ELF-1 (cell line): ENCODE measurements around the gene RSRC1.
A peak's percentile ranks its signal among the peaks of the same experiment; 100 is the strongest.
"Not testable (repeated sequence)": the region's sequence is repeated elsewhere in the genome, so short reads cannot be mapped to it uniquely, and the experiment has no call there.

Experiments used
- DNase-seq: peaks from one replicate; pipeline ENCODE4 v3.0.0-alpha.2; 2016; ENCODE audit warnings: low read depth, low spot score

The RSRC1 gene

DNA sequence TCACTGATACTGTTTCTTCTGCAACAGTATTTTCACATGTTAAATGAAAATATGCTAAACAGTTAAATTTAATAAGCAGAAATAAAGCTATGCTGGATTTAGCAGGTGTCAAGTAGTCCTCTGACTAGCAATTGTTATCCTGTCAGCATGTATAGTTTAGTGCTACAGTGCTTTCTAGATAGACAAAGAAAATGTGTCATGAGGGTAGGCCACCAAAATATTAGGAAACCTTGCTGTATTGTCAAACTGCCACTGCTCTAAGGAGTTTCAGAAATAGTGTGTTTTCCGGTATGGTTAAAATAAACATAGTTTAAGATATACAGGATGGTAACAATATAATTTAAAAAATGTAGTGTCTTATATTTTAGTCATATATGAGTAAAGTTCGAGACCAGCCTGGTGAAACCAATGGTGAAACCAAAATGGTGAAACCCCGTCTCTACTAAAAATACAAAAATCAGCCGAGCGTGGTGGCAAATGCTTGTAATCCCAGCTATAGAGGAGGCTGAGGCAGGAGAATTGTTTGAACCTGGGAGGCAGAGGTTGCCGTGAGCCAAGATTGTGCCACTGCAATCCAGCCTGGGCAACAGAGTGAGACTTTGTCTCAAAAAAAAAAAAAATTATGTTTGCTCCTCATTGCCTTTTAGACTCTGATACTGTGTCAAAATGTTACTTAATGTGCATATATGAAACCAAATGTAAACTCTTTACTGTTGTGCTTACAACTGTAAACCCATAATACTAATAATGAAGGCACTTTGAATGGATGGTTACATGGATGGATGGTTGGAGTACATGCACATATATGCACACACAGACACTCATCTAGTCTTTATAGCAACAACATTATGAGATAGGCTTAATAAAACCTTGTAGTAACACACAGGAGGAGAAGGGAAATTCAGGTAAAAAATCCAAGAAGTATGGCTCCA is 204.8 kb downstream of the RSRC1 start:
- no peak for DNase-seq

- peak; percentile 64 for DNase-seq
Measured at GRCh38 chr3:158329696-158330441, 220.0 kb downstream of the RSRC1 start.

DNA sequence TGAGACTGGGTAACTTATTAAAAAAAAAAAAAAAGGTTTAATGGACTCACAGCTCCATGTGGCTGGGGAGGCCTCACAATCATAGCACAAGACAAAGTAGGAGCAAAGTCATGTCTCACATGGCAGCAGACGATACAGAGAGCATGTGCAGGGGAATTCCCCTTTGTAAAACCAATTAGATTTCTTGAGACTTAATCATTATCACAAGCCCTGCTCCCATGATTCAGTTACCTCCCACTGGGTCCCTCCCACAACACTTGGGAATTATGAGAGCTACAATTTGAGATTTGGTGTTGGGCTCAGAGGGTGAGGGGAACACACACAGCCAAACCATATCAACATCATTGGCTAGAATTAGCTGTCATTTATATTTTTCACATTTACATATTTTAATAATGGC is 221.0 kb downstream of the RSRC1 start:
- no peak for DNase-seq

DNA sequence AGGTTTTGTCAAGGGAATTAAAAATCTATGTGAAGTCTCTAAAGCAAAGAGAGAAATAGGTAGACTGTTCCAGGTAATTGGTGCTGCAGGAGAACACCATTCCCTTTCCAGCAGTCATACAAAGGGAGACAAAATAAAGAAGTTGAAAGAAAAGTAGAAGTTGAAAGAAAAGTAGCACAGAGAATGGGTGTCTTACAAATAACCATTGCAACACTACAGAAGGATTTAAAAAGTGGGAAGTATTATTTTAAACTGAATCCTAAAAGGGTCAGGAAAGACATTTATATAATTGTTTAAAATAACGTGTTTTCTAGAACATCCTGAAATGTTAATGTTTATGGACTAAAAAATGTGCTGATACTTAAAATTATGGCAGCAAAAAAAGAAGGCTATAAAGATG is 223.8 kb downstream of the RSRC1 start:
- no peak for DNase-seq

DNA sequence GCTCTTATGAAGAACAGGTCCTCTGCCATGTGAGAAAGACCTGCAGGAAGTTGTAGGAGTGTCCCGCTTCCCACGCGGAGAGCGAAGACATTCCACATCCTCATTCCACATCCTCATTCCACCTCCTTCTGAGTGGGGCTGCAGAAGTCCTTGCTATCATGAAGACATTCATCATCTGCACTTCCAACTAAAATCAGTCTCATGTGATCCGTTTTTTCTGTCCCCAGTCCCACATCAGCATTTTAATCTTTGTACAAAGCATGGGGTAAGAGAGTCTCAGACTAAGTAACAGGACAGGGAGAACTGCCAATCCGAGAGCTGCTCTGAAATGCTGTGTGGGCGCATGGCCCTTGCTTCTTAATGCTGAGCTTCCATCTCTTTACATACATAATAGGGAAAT is 227.2 kb downstream of the RSRC1 start:
- no peak for DNase-seq

DNA sequence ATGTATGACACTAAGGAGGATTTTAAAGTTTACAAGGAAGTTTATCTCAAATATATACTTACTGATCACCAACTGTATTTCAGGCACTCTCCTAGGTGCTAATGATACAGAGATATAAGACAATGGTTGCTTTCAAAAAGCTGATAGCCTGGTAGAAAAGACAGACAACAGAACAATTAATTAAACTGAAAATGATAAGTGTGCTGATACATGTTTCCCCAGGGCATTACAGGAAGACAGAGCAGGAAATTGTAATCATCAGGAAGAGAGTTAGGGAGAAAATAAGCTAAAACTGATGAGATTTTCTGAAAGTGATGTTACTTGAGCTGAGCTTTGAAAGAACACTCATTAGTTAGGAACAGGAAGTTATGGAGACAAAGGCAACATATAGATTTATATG is 229.7 kb downstream of the RSRC1 start:
- DNase-seq: no peak

DNA sequence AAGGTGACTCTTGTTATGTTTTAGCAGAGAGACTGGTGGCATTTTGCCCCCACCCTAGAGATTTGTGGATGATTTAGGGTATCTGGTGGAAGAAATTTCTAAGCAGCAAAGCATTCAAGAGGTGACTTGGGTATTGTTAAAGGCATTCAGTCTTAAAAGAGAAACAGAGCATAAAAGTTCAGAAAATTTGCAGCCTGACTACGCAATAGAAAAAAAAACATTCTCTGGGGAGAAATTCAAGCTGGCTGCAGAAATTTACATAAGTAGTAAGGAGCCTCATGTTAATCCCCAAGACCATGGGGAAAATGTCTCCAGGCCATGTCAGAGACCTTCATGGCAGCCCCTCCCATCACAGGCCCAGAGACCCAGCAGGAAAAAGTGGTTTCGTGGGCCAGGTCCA is 231.1 kb downstream of the RSRC1 start:
- not testable (repeated sequence) for DNase-seq

DNA sequence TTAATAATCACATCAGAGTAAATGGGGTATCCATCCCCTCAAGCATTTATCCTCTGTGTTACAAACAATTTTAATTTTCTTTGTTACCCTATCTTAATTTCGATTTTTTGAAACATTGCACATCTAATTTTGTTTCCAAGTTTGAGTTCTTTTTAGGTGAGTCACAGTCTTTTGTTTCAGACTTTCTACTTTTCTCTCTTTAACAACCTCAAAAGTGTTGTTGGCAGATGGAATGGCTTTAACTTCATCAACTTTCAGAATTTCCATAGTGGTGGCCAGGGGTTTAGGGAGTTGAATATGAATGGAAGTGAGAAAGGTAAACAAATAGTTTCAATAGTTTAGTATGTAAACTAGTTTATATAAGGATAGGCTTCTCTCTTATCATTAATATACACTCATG is 238.1 kb downstream of the RSRC1 start:
- DNase-seq: no peak

DNA sequence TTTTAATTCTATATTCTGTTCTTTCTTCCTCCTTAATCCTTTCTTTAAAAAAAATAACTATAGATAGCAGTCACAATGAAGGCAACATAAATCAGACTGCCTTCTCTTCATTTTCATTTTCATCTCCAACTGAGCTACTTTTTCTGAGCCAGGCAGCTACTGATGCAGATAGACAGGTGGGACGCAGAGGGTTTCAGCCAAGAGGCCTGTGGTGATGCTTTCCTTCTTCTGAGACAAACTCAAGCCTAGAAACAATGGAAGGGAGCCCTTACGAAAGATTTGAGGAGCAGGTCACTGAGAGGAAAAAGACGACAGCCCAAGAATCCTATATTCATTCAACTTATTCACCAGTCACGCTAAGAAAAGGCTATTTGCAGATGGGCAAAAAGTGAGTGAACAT is 241.1 kb downstream of the RSRC1 start:
- no peak for DNase-seq

- DNase-seq: no peak
Measured at GRCh38 chr3:158352551-158352950, 242.7 kb downstream of the RSRC1 start.

- DNase-seq: no peak
Measured at GRCh38 chr3:158354713-158355112, 244.8 kb downstream of the RSRC1 start.

DNA sequence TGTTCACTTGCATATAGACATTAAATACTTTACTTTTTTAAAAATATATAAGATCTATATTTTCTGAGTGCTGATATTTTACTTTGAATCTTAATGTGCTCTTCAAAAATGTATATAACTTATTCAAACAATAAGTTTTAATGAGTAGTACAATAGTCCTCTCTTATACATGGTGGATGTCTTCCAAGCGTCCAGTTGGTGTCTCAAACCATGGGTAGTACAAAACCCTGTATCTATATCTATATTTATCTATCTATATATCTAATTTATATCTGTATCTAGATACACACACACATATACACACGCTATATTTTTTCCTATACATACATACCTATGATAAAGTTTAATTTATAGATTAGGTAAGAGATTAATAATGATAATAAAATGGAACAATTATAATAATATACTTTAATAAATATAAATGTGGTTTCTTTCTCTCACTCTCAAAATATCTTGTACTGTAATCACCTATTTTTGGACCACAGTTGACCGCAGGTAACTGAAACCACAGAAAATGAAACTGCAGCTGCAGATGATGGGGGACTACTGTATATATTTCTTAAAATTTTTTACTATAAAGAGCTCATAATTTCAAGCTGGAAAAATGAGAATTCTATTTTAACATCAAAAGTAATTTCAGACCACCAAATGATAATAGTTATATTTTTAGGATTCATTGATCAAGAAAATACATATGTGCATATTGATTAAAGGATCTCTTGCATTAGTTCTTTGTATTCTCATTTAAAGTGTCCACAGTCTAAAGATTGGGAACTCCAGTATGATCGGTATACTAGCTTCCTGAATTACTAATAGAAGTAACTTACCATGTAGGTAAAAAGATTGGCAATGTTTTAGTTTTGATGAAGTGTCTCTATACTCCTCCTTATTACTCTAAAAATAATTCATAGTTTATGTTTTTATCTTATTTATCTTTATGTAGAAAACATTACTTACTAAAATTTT is 246.0 kb downstream of the RSRC1 start:
- no peak for DNase-seq

- no peak for DNase-seq
Measured at GRCh38 chr3:158359339-158359738, 249.4 kb downstream of the RSRC1 start.

DNA sequence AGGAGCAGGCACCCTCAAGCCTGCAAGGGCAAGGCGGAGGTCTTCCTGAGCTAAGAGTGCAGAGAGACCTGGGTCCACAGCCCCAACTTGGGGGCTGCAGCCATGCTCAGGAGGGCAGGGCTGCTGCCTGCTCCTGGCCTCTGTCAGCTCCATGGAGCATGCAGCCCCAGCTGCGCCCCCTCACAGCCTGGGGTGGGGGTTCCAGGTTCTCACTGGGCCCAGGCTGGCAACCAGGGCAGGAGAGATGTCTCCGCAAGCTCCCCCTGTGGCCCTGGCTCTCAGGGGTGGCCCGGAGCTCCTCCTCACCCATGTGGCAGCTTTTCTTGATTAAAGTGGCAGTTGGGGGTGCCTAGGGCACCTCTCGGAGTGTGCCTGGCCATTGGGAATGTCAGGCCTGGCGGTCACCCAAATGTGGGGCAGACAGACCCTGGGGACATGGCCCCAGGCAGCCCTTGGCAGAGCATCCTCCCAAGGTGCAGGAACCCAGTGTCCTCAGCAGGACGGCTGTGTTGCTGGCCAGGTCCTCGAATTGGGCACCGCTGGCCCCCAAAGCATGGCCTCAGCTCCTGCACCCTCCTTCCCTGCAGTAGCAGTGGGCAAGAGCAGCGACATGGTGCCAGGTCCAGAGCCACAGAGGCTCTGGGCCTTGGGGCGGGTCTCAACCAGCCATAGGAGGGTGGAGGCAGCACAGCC is 251.0 kb downstream of the RSRC1 start:
- no peak for DNase-seq

- DNase-seq: no peak
Measured at GRCh38 chr3:158368271-158368670, 258.4 kb downstream of the RSRC1 start.

- no peak for DNase-seq
Measured at GRCh38 chr3:158369279-158369678, 259.4 kb downstream of the RSRC1 start.

DNA sequence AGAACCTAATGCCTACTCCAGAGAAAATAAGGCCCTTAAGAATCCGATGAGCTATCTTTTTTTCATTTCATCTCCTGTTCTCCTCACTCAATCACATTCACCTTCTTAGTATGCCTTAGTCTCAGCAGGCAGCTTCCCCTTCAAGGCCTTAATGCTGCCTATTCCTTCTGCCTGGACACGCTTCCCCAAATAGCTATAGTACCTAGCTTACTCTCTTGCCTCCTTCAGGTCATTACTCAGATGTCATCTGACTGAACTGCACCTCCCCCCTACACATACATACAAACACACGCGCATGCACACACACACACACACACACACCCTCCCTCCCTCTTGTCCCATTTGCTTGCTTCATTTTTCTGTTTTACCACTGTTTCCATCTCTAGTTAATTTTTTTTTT is 269.6 kb downstream of the RSRC1 start:
- no peak for DNase-seq

GRCh38 chr3:158381262-158381868 is 271.5 kb downstream of the RSRC1 start:
- DNase-seq: no peak

GRCh38 chr3:158382479-158382878 is 272.6 kb downstream of the RSRC1 start:
- no peak for DNase-seq

- DNase-seq: no peak
Measured at GRCh38 chr3:158384019-158384418, 274.1 kb downstream of the RSRC1 start.

DNA sequence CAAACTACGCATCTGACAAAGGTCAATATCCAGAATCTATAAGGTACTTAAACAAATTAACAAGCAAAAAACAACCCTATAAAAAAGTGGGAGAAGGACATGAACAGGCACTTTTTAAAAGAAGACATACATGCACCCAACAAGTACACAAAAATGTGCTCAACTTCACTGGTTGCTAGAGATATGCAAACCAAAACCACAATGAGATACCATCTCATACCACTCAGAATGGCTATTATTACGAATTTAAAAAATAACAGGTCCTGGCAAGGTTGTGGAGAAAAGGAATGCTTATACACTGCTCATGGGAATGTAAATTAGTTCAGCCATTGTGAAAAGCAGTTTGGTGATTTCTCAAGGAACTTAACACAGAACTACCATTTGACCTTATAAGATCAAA is 285.5 kb downstream of the RSRC1 start:
- DNase-seq: no peak
